Thyroid gland (tissue), 4 donors: ENCODE results near the gene PKN1.

ENCODE experiments used
- CTCF ChIP-seq, 6 experiments: fragments of 200-600 bp in 3 of 6; fragments of 450-650 bp in 3 of 6; sonication (generic) in 3 of 6; IDR thresholded peaks; one replicate each; pipeline ENCODE4 v1.5.1; 2016 to 2019; ENCODE audit warnings: antibody characterized with exemption in 6 of 6, mild to moderate bottlenecking in 2 of 6, inconsistent platforms in 1 of 6, moderate library complexity in 1 of 6
- POLR2A ChIP-seq, 2 donors: fragments of 450-650 bp; IDR thresholded peaks; one replicate each; pipeline ENCODE4 v1.6.1; 2017; ENCODE audit warnings: antibody characterized with exemption in 2 of 2, mild to moderate bottlenecking in 2 of 2, moderate library complexity in 1 of 2

- TF ChIP-seq CTCF (IDR thresholded peaks at IDR 0.05) (no peak), POLR2A (IDR thresholded peaks at IDR 0.05) (no peak)
These were observed 86.2 kb downstream of the PKN1 start for GRCh38 chr19:14519245-14519859.
